Activated T-helper 1 cell treated with Interleukin-2 at 50 U/mL for 16 hours (primary cell): ENCODE measurements around the gene KRT10.
"Not testable (repeated sequence)": the region's sequence is repeated elsewhere in the genome, so short reads cannot be mapped to it uniquely, and the experiment has no call there.

Experiments
- DNase-seq: peaks from one replicate; pipeline ENCODE4 v3.0.0-alpha.2; 2020; ENCODE audit warnings: low read depth

The KRT10 gene

GRCh38 chr17:40822132-40822812 is at the start of gene KRT10:
Gene KRT10, minus strand, starts transcription at chr17:40822614. Its CDS starts 29 bp downstream, at chr17:40822585.
- no peak for DNase-seq

DNA sequence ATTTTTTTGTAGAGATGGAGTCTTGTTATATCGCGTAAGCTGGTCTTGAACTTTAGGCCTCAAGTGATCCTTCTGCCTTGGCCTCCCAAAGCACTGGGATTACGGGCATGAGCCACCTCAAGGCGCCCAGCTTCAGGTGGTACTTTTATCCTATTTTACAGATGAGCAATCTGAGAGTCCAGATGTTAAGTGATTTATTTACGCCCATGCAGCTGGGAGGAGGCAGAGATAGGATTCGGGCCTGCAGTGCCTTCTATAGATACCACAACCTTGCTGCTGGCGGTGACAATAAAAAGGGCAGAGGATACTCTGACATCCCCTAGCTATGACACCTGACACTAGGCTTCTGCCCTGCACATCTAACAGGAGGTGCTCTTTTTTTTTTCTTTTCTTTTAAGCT is 48.9 kb upstream of the KRT10 start:
- DNase-seq: no peak

GRCh38 chr17:40870136-40870535 is 47.7 kb upstream of the KRT10 start:
- no peak for DNase-seq

- no peak for DNase-seq
Measured at GRCh38 chr17:40866838-40867237, 44.4 kb upstream of the KRT10 start, which contains the start of gene KRT12. Gene KRT12, minus strand, starts transcription at chr17:40867223. Its CDS starts 37 bp downstream, at chr17:40867186.

DNA sequence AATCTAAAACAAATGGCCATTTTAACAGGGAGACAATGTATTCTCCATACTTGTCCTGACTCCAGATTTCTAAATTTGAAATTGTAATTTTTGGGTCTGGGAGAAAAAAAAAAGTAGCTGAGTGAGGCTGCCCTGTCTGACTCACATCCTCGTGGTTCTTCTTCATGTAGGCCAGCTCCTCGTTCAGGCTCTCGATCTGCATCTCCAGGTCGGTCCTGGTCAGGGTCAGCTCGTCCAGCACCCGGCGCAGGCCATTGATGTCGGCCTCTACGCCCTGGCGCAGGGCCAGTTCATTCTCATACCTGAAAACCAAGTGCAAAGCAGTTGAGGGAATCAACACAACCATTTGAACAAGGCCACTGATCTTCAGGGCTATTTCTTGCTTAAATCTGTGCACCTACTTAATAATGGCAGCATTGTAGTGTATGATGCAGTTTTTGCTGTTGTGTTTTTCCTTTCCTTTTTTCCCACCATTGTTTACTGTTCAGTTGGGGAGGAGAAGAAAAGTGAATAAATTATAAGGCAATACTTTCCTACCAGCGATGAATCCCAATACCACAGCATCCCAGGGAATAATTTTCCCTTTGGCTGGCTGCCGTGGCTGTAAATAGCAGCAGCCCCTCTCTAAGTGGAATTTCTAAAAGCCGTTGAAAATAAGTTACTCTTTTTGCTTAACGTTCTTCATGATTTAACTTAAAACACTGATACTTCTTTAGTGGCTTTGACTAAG is 42.4 kb upstream of the KRT10 start:
- DNase-seq: no peak

DNA sequence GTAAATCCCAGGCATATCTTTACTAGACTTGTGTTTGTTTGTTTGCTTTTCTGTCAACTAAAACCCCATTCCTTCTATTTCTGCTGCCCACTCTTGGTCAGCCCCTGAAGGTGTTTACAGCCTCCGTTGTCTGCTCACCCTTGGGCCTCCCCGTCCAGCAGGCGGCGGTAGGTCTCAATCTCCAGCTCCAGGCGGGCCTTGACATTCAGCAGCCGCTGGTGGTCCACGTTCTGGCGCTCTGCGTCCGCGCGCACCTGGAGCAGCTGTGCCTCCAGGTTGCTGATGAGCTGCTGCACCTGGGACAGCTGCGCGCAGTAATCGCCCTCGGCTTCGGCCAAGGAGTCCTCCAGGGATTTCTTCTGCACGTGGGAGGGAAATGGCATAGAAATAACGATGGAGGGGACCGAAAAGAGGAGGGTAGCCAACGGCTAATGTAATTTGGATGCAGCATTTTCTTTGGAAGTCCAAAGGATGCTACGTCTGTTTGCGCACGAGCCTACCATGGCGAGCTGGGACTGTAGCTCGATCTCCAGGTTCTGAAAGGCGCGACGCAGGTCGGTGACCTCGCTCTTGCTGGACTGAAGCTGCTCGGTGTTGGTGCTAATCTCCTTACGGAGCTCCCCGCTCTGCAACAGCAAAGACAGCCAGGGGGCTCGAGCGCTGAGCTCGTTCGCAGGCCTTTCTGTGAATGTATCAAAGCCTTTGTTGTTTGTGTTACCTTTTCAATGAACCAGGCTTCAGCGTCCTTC is 40.7 kb upstream of the KRT10 start:
- no peak for DNase-seq

- DNase-seq: no peak
Measured at GRCh38 chr17:40859536-40859935, 37.1 kb upstream of the KRT10 start.

GRCh38 chr17:40858667-40859066 is 36.3 kb upstream of the KRT10 start:
- not testable (repeated sequence) for DNase-seq

GRCh38 chr17:40857535-40857934 is 35.1 kb upstream of the KRT10 start:
- DNase-seq: no peak

DNA sequence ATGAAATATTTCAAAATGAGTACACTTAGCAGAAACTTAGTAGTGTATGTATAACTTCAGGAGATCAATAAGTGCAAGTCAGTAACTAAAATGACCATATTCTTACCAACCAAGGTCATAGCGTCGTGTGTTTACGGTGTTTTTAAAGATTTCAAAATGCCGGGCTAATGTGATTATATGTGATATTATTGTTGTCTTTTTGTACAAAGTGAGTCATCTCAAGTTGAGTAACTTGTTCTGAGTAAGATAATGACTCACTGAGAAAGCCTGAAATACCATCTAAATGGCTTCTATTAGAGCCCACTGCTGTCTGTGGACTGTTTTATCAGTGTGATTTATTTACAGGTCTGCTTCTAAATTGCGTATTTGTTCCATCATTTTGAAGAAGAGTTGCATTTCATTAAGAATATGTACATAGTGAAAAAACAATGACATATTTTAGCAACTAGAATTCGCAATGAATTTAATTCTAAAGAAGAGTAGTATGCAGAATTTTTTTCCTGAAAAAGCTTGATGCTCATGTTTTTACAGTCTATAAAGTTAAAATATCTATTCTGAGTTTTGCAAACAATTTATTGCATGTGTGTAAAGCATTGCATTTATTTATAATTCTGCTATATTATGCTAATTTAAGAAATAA is 31.9 kb upstream of the KRT10 start:
- DNase-seq: no peak

GRCh38 chr17:40852364-40852763 is 29.9 kb upstream of the KRT10 start:
- DNase-seq: no peak

DNA sequence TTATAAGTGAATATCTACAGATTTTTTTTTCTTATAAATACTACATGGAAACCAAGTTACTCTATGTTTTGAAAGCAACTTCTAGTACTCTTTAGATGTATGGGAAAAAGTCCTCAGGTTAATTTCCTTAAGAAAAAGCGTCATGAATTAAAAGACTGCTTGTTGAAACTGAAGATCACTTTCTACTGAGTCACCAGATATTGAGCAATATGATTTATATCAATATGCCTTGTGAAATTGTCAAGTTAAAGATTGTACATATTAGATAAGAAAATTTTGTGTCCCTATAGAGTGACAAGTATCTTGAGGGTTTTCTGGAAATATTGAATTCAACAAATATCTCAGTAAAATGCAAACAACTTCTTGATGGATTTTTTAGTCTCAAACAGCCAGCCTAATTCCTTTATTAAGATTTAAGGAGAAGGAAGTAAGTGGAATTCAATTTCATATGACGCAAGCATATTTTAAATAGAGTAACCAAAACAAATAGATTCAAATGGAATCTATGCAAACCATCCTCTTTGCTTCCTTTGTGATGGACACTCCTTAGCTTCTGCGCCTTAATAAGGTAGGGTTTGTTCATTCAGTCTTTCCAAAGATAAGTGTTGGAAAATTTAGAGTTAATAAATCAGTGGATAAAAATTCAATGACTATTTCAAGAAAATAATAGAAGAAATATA is 28.0 kb upstream of the KRT10 start:
- no peak for DNase-seq

DNA sequence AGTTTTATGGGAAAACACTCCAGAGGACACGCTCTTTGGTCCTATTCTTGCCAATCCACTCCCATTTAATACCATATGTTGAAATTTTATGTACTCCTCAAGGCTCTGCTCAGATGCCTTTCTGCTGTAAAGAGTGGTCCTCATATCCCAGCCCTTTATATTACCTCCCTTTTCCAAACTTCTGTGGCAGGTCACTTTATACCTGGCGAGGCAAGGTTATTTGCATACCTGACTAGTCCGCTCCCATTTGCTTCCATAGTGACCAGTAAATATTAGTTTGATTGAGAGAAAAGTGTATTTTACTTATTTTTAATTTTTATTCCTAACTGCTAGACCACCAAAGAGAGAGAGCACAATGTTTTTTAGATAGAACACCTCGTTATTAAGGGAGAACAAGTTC is 27.3 kb upstream of the KRT10 start:
- DNase-seq: no peak

- DNase-seq: no peak
Measured at GRCh38 chr17:40848583-40849235, 26.3 kb upstream of the KRT10 start.

- no peak for DNase-seq
Measured at GRCh38 chr17:40846515-40847144, 24.2 kb upstream of the KRT10 start.

- no peak for DNase-seq
Measured at GRCh38 chr17:40844671-40845107, 22.3 kb upstream of the KRT10 start.

DNA sequence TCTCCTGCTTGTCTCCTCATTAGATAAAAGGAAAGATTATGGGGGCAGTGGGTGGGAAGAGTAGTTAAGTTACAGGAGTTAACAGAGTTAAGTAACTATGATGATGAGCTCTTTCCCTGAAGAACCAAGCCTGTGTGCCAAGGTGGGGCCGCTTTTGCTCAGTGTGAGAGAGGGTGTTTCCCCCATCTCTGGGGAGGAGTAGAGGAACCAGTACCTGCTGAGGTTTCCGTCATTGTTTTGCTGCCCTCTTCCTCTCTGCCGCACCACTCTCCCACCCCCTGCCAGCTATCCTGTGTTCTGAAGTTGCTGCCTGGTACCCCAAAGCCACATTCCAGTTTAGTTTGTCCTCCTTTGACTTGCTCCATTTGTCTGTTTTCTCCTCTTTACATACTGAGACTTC is 20.8 kb upstream of the KRT10 start:
- no peak for DNase-seq

DNA sequence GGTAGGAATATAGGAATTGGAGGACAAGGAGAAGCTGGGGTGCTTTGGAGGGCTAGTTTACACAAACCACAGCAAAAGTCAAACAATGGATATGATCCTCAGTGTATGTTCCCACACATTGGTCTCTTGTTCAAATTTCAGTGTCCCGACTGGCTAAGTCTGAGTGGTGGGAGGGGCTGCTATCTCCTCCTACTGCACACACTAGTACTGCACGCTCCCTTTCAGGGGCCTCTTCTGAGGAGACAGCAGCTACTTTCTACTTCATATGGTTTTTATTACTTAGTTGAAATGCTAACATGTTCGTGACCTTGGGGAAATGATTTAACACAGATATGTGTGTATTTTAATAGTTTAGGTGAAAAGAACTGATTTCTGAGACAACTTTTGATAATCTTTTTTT is 18.8 kb upstream of the KRT10 start:
- no peak for DNase-seq

DNA sequence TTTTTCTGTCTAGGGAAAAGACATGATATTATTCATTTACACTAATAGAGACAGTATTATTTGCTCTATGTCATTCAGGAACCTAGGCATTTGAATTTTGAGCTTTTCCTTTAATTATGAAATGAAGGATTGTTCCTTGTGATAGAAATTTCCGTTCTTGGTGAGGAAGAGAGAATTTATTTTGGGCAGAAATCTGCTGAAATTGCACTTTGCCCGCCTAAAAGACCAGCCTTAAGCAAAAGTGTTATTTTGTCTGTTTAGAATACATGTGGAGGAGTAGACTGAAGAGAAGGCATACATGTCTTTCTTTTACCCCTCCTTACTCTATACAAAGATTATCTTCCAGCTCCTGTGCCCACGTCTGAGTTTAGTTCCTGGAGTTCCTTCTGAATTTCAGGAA is 16.8 kb upstream of the KRT10 start:
- DNase-seq: no peak

- DNase-seq: no peak
Measured at GRCh38 chr17:40836020-40836419, 13.6 kb upstream of the KRT10 start.

GRCh38 chr17:40833882-40834281 is 11.5 kb upstream of the KRT10 start:
- no peak for DNase-seq
